ENCODE results near the gene LRRK1. TPM values are rescaled to one million over a fixed set of nuclear protein-coding genes. Genes with fewer than 3 reads are reported as not detected.

LRRK1 gene
- total and polyA plus RNA-seq, 2 of the 13 experiments (the other 11 are each of a cell fraction or from before 2014, with no cell fraction given) = 0.13 to 1.2 TPM

DNA sequence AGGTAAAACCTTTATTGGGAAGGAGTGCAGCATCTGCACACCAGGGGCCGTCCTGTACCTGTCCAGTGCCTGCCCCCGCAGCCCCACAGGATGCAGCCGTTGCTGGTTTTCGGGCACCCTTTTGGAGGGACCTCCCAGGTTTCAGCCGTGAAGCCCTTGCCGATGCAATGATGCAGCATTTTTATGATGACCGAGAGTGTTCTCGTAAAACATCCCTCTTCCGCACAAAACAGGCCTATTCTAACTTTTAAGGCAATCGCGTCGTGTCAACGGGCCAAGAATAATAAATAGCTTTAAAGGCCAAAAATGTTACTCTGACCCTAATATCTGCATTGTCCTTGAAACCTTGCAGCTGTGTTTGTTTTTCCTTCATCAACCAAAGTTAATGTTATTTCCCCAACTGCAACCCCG, 126.1 kb downstream of the LRRK1 start:
- no peak overlapping the region for H3K27ac ChIP-seq (ENCODE audit: extremely low read length, insufficient read depth, low read length)
- CTCF ChIA-PET (ENCODE audit: low intra/inter-chr PET ratio, low total read pairs) = no interaction called here
- H3K9ac ChIP-seq (ENCODE audit: insufficient read depth, low read depth, low read length) = no peak overlapping the region
- BruUV-seq (replicated peaks) = no TSS peak
- no peak for FAIRE-seq
- POLR2A ChIA-PET = no interaction called here
- no peaks in the 10 kb centered on the region for H3K79me2 ChIP-seq (ENCODE audit: insufficient read depth, low read length)
- peaks cover 0 to 12% of the 10 kb centered on the region in 2 experiments; a peak in 3 of 5 replicates for H3K36me3 ChIP-seq (replicated peaks in 1 of 2; ENCODE audit: control insufficient read depth in 1 of 2, insufficient read depth in 2 of 2, low read length in 2 of 2)
- H2AFZ ChIP-seq (ENCODE audit: low read length) = no peak overlapping the region
- no peaks in the 10 kb centered on the region for H3K27me3 ChIP-seq (ENCODE audit: control insufficient read depth in 1 of 2, insufficient read depth in 2 of 2, low read length in 2 of 2)
- no peak overlapping the region for H3K4me2 ChIP-seq (ENCODE audit: low read depth, low read length)
- no peak for ATAC-seq
- WGBS (ENCODE audit: low lambda C conversion rate) = 84% methylated on average over 14 of the region's 14 CpGs
- intact Hi-C loops (cut with micrococcal nuclease; ENCODE audit: unreplicated experiment) = no loop called here
- H3K4me3 ChIP-seq (replicated peaks in 1 of 3; ENCODE audit: insufficient read depth in 1 of 3, low read depth in 2 of 3, low read length in 3 of 3) = no peak overlapping the region
- no peaks in the 10 kb centered on the region for H4K20me1 ChIP-seq (ENCODE audit: insufficient read depth, low read length)
- TF ChIP-seq ZNF552 (CRISPR knock-in tag; IDR thresholded peaks at IDR 0.05; ENCODE audit: borderline replicate concordance) (no peak), SMARCE1 (IDR thresholded peaks at IDR 0.05; ENCODE audit: borderline replicate concordance) (no peak), ZNF75D (CRISPR knock-in tag; IDR thresholded peaks at IDR 0.05; ENCODE audit: borderline replicate concordance) (no peak), ZNF776 (CRISPR knock-in tag; IDR thresholded peaks at IDR 0.05) (no peak), ZNF558 (CRISPR knock-in tag; IDR thresholded peaks at IDR 0.05; ENCODE audit: borderline replicate concordance) (no peak), POLR2A (IDR thresholded peaks at IDR 0.05; ENCODE audit: insufficient read depth in 1 of 2, low read depth in 2 of 2, low read length in 2 of 2) (no peak), RFX3 (CRISPR knock-in tag; IDR thresholded peaks at IDR 0.05) (no peak)
- TF ChIP-seq, protein P1, sequence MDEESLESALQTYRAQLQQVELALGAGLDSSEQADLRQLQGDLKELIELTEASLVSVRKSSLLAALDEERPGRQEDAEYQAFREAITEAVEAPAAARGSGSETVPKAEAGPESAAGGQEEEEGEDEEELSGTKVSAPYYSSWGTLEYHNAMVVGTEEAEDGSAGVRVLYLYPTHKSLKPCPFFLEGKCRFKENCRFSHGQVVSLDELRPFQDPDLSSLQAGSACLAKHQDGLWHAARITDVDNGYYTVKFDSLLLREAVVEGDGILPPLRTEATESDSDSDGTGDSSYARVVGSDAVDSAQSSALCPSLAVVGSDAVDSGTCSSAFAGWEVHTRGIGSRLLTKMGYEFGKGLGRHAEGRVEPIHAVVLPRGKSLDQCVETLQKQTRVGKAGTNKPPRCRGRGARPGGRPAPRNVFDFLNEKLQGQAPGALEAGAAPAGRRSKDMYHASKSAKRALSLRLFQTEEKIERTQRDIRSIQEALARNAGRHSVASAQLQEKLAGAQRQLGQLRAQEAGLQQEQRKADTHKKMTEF (CRISPR knock-in tag; IDR thresholded peaks at IDR 0.05) = no peak
- TF ChIP-seq, protein P2, sequence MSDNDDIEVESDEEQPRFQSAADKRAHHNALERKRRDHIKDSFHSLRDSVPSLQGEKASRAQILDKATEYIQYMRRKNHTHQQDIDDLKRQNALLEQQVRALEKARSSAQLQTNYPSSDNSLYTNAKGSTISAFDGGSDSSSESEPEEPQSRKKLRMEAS (IDR thresholded peaks at IDR 0.05) = no peak
- TF ChIP-seq, protein P3, sequence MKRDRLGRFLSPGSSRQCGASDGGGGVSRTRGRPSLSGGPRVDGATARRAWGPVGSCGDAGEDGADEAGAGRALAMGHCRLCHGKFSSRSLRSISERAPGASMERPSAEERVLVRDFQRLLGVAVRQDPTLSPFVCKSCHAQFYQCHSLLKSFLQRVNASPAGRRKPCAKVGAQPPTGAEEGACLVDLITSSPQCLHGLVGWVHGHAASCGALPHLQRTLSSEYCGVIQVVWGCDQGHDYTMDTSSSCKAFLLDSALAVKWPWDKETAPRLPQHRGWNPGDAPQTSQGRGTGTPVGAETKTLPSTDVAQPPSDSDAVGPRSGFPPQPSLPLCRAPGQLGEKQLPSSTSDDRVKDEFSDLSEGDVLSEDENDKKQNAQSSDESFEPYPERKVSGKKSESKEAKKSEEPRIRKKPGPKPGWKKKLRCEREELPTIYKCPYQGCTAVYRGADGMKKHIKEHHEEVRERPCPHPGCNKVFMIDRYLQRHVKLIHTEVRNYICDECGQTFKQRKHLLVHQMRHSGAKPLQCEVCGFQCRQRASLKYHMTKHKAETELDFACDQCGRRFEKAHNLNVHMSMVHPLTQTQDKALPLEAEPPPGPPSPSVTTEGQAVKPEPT (CRISPR knock-in tag; IDR thresholded peaks at IDR 0.05; ENCODE audit: low read depth) = no peak
- TF ChIP-seq, protein P4, sequence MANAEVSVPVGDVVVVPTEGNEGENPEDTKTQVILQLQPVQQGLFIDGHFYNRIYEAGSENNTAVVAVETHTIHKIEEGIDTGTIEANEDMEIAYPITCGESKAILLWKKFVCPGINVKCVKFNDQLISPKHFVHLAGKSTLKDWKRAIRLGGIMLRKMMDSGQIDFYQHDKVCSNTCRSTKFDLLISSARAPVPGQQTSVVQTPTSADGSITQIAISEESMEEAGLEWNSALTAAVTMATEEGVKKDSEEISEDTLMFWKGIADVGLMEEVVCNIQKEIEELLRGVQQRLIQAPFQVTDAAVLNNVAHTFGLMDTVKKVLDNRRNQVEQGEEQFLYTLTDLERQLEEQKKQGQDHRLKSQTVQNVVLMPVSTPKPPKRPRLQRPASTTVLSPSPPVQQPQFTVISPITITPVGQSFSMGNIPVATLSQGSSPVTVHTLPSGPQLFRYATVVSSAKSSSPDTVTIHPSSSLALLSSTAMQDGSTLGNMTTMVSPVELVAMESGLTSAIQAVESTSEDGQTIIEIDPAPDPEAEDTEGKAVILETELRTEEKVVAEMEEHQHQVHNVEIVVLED (CRISPR knock-in tag; IDR thresholded peaks at IDR 0.05; ENCODE audit: borderline replicate concordance) = no peak
- TF ChIP-seq, protein P5, sequence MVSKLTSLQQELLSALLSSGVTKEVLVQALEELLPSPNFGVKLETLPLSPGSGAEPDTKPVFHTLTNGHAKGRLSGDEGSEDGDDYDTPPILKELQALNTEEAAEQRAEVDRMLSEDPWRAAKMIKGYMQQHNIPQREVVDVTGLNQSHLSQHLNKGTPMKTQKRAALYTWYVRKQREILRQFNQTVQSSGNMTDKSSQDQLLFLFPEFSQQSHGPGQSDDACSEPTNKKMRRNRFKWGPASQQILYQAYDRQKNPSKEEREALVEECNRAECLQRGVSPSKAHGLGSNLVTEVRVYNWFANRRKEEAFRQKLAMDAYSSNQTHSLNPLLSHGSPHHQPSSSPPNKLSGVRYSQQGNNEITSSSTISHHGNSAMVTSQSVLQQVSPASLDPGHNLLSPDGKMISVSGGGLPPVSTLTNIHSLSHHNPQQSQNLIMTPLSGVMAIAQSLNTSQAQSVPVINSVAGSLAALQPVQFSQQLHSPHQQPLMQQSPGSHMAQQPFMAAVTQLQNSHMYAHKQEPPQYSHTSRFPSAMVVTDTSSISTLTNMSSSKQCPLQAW (CRISPR knock-in tag; IDR thresholded peaks at IDR 0.05) = no peak
- TF ChIP-seq, protein P6, sequence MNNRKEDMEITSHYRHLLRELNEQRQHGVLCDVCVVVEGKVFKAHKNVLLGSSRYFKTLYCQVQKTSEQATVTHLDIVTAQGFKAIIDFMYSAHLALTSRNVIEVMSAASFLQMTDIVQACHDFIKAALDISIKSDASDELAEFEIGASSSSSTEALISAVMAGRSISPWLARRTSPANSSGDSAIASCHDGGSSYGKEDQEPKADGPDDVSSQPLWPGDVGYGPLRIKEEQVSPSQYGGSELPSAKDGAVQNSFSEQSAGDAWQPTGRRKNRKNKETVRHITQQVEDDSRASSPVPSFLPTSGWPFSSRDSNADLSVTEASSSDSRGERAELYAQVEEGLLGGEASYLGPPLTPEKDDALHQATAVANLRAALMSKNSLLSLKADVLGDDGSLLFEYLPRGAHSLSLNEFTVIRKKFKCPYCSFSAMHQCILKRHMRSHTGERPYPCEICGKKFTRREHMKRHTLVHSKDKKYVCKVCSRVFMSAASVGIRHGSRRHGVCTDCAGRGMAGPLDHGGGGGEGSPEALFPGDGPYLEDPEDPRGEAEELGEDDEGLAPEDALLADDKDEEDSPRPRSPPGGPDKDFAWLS (CRISPR knock-in tag; IDR thresholded peaks at IDR 0.05; ENCODE audit: borderline replicate concordance) = no peak
- in situ Hi-C loops (cut with HindIII; ENCODE audit: extremely low pct_ligation_motif_present, low pct_unique_long_range_greater_than_20kb) = no loop called here
- no peak for DNase-seq (ENCODE audit: low spot score)
- H3K9me3 ChIP-seq (ENCODE audit: low read length) = no peaks in the 10 kb centered on the region
- peaks cover 7% of the 10 kb centered on the region; the same call in 1 of the 2 replicates for H3K4me1 ChIP-seq (ENCODE audit: insufficient read depth, low read length)
